HCT116 (cell line): ENCODE measurements around the gene FURIN. TPM values are rescaled to one million over a fixed set of nuclear protein-coding genes. Genes with fewer than 3 reads are reported as not detected.
A peak's percentile ranks its signal among the peaks of the same experiment; 100 is the strongest.

Experiments
- ATAC-seq: fragments of 200-7000 bp; cut with Tn5 transposase; 2 replicates; pipeline ENCODE4 v1.9.1; 2020; ENCODE audit warnings: mild to moderate bottlenecking, moderate library complexity
- BruUV-seq: library from RNA; stranded (reverse); fragments of 400-500 nt; replicated peaks from 2 replicates; lab custom pipeline; 2021; lab: Mats Ljungman, UMichigan
- CTCF ChIA-PET: fragments of 300-600 bp; sonication (Branson Sonifier 250); formaldehyde crosslinking; loops from one replicate; lab custom pipeline; 2021; ENCODE audit warnings: antibody characterized with exemption; lab: Charles Lee
- POLR2A ChIA-PET: fragments of 300-600, 350-600 bp; sonication (Branson Sonifier 250); formaldehyde crosslinking; loops from one replicate; lab custom pipeline; 2021; ENCODE audit warnings: antibody characterized with exemption; lab: Charles Lee
- RAD21 ChIA-PET, 2 experiments: fragments of 300-600 bp; sonication (Branson Sonifier 250); formaldehyde crosslinking; loops; one replicate each; lab custom pipeline; 2023; ENCODE audit warnings: low total read pairs in 2 of 2; ENCODE audit not compliant: uncharacterized antibody in 2 of 2, unreplicated experiment in 2 of 2, low non-redundant PET in 1 of 2; lab: Charles Lee
- DNase-seq: peaks from one replicate; pipeline ENCODE4 v3.0.0-alpha.2; 2010; ENCODE audit warnings: low read depth, low spot score
- H2AFZ ChIP-seq: fragments of 200-600 bp; shearing (Covaris generic), sonication (generic); 2 replicates; pipeline ENCODE4 v1.6.1; 2017; ENCODE audit warnings: low read depth, mixed run types, mixed read lengths, antibody characterized with exemption, low read length; ENCODE audit not compliant: poor library complexity, severe bottlenecking
- H3K27ac ChIP-seq: 2 replicates; pipeline ENCODE4 v1.5.1; 2012; ENCODE audit warnings: low read depth, low read length
- H3K27me3 ChIP-seq: fragments of 200-600 bp; sonication (generic); 2 replicates; pipeline ENCODE4 v1.6.1; 2016; ENCODE audit warnings: mixed run types, low read length, mixed read lengths; ENCODE audit not compliant: insufficient read depth
- H3K36me3 ChIP-seq, 2 experiments: fragments of 200-500 bp in 1 of 2; fragments of 200-600 bp in 1 of 2; sonication (Bioruptor generic) in 1 of 2; sonication (generic) in 1 of 2; 2 replicates each; pipeline versions ENCODE4 v1.5.1 to v1.6.1; 2014 to 2016; ENCODE audit warnings: low read length in 2 of 2, inconsistent platforms in 1 of 2, mixed read lengths in 1 of 2, mixed run types in 1 of 2; ENCODE audit not compliant: insufficient read depth in 2 of 2, control insufficient read depth in 1 of 2
- H3K4me1 ChIP-seq, 2 experiments: fragments of 200-600 bp in 1 of 2; sonication (generic) in 1 of 2; 2 replicates each; pipeline versions ENCODE4 v1.5.1 to v1.6.1; 2012 to 2017; ENCODE audit warnings: low read length in 2 of 2, inconsistent platforms in 1 of 2, mild to moderate bottlenecking in 1 of 2, mixed read lengths in 1 of 2, mixed run types in 1 of 2, moderate library complexity in 1 of 2; ENCODE audit not compliant: insufficient read depth in 2 of 2, control insufficient read depth in 1 of 2
- H3K4me2 ChIP-seq: fragments of 200-600 bp; sonication (generic); 2 replicates; pipeline ENCODE4 v1.6.1; 2017; ENCODE audit warnings: mixed run types, low read length, mixed read lengths
- H3K4me3 ChIP-seq, 2 experiments: fragments of 200-600 bp in 1 of 2; sonication (generic) in 1 of 2; replicated peaks in 1 of 2; 2 replicates each; pipeline ENCODE4 v1.5.1; 2011 to 2016; ENCODE audit warnings: low read length in 2 of 2, control low read depth in 1 of 2, low read depth in 1 of 2, mild to moderate bottlenecking in 1 of 2, mixed read lengths in 1 of 2, mixed run types in 1 of 2
- H3K79me2 ChIP-seq: fragments of 200-600 bp; sonication (generic); 2 replicates; pipeline ENCODE4 v1.6.1; 2017; ENCODE audit warnings: mild to moderate bottlenecking, mixed run types, low read length, moderate library complexity, mixed read lengths; ENCODE audit not compliant: insufficient read depth
- H3K9ac ChIP-seq: fragments of 200-600 bp; sonication (generic); 2 replicates; pipeline ENCODE4 v1.6.1; 2016; ENCODE audit warnings: low read length, mixed read lengths
- H3K9me2 ChIP-seq: fragments of 200-600 bp; sonication (generic), shearing (Covaris generic); 2 replicates; pipeline ENCODE4 v1.6.1; 2017; ENCODE audit warnings: mixed run types, mild to moderate bottlenecking, moderate library complexity; ENCODE audit not compliant: insufficient read depth
- H3K9me3 ChIP-seq, 2 experiments: fragments of 200-500 bp in 1 of 2; fragments of 200-600 bp in 1 of 2; sonication (Bioruptor generic) in 1 of 2; sonication (generic) in 1 of 2; 2 replicates each; pipeline ENCODE4 v1.6.1; 2014 to 2017; ENCODE audit warnings: low read length in 2 of 2, mixed read lengths in 2 of 2, inconsistent platforms in 1 of 2, low read depth in 1 of 2, mild to moderate bottlenecking in 1 of 2, mixed run types in 1 of 2, moderate library complexity in 1 of 2; ENCODE audit not compliant: control insufficient read depth in 1 of 2, insufficient read depth in 1 of 2
- H4K20me1 ChIP-seq: fragments of 200-600 bp; sonication (generic), shearing (Covaris generic); 2 replicates; pipeline ENCODE4 v1.6.1; 2017; ENCODE audit warnings: mixed run types, mild to moderate bottlenecking, moderate library complexity; ENCODE audit not compliant: insufficient read depth
- EGR1 ChIP-seq: IDR thresholded peaks from 2 replicates; pipeline ENCODE4 v1.6.1; 2012; ENCODE audit warnings: low read depth
- POLR2AphosphoS5 ChIP-seq: IDR thresholded peaks from 2 replicates; pipeline ENCODE4 v1.6.1; 2011; ENCODE audit warnings: mild to moderate bottlenecking, low read depth, low read length, moderate library complexity
- SP1 ChIP-seq: IDR thresholded peaks from 2 replicates; pipeline ENCODE4 v1.6.1; 2012; ENCODE audit warnings: low read depth
- TCF7L2 ChIP-seq: IDR thresholded peaks from 2 replicates; pipeline ENCODE4 v1.7.0; 2011; ENCODE audit warnings: borderline replicate concordance, inconsistent platforms; ENCODE audit not compliant: insufficient read depth, insufficient read length; ENCODE audit errors: extremely low read depth
- ZFX ChIP-seq: fragments of 450-650 bp; IDR thresholded peaks from 2 replicates; pipeline ENCODE4 v1.6.1; 2017
- intact Hi-C: fragments of 100-400 bp; cut with micrococcal nuclease; formaldehyde crosslinking; loops from 2 replicates; pipeline ENCODE4 v1.10.0; 2022
- total RNA-seq: library from RNA; stranded (reverse); gene quantifications from one replicate; pipeline ENCODE4 v1.2.1, GENCODE V29; 2021; ENCODE audit not compliant: unreplicated experiment

Gene FURIN
- total RNA-seq, 1 experiment from 2014 or later = 42.0 TPM

GRCh38 chr15:90902840-90903732, 34.7 kb downstream of the FURIN start, which contains the start of gene MAN2A2:
Gene MAN2A2, plus strand, starts transcription at chr15:90903302. Its CDS starts 906 bp downstream, at chr15:90904208.
- H3K36me3 ChIP-seq = peaks cover 10 to 12% of the 10 kb centered on the region in 2 experiments; a peak in 3 of 4 replicates
- peak within 1 kb of the TSS; percentile 87 for H3K27ac ChIP-seq
- no peaks in the 10 kb centered on the region for H3K27me3 ChIP-seq
- BruUV-seq = no TSS peak
- TF ChIP-seq EGR1 = peak; percentile 94
- peak; percentile 44; the same call in 1 of the 2 replicates for TF ChIP-seq POLR2AphosphoS5
- TF ChIP-seq SP1 = no peak
- peak; percentile 10 for TF ChIP-seq TCF7L2
- peak; percentile 81; the same call in 1 of the 2 replicates for TF ChIP-seq ZFX
- TF ChIP-seq, all 23 proteins: peak for 4
- Histone ChIP-seq H4K20me1 (no peaks in the 10 kb centered on the region), H2AFZ (peak within 1 kb of the TSS; percentile 98), H3K4me1 (peaks cover 10 to 20% of the 10 kb centered on the region in 2 experiments; a peak in 3 of 4 replicates), H3K9ac (peak within 1 kb of the TSS; percentile 74), H3K4me3 (peak within 1 kb of the TSS; percentile 74 to 84), H3K79me2 (no peaks in the 10 kb centered on the region), H3K9me3 (no peaks in the 10 kb centered on the region), H3K9me2 (no peaks in the 10 kb centered on the region), H3K4me2 (peak within 1 kb of the TSS; percentile 96)
- RAD21 ChIA-PET = interaction anchor here (0.7 to 0.9 kb wide), 2 partner anchors 14 to 130 kb away, joined by 3 read pairs; no protein-coding TSS in a partner anchor
- CTCF ChIA-PET = interaction anchor here (0.8 to 6.4 kb wide), 9 partner anchors 10 to 610 kb away, joined by 3 to 70 read pairs (median 3); partner anchors contain the start of genes HDDC3 and UNC45A
- intact Hi-C loops = loop anchor here (2.0 to 5.0 kb wide), 2 partner anchors 146 to 369 kb away; no protein-coding TSS in a partner anchor
- ATAC-seq = peak; percentile 51
- POLR2A ChIA-PET = interaction anchor here (0.8 to 2.4 kb wide), 7 partner anchors 10 to 610 kb away, joined by 3 to 8 read pairs (median 4); partner anchors contain the start of genes HDDC3 and UNC45A
- peak; percentile 18 for DNase-seq
